RWPE1 (cell line): Measurements from ENCODE around the gene FREM1.

Experiments
- CTCF ChIA-PET: fragments of 350-600 bp; sonication (Branson Sonifier 250); formaldehyde crosslinking; extraction: SDS; loops from one replicate; lab custom pipeline; 2021; lab: Yijun Ruan, JAX
- POLR2A ChIA-PET: fragments of 400-600 bp; formaldehyde crosslinking; extraction: SDS; loops from one replicate; lab custom pipeline; 2020; ENCODE audit warnings: antibody characterized with exemption; ENCODE audit not compliant: low non-redundant PET; lab: Yijun Ruan, JAX
- DNase-seq: peaks from one replicate; pipeline ENCODE4 v3.0.0; 2012; ENCODE audit warnings: low spot score
- H3K27ac ChIP-seq: fragments of 450-650 bp; 2 replicates; pipeline ENCODE4 v1.5.1; 2017
- TF ChIP-seq, protein P1 (sequence below): fragments of 450-650 bp; conservative IDR thresholded peaks from 2 replicates; pipeline ENCODE4 v1.5.1; 2017; ENCODE audit warnings: low read depth, mild to moderate bottlenecking

Gene FREM1

DNA sequence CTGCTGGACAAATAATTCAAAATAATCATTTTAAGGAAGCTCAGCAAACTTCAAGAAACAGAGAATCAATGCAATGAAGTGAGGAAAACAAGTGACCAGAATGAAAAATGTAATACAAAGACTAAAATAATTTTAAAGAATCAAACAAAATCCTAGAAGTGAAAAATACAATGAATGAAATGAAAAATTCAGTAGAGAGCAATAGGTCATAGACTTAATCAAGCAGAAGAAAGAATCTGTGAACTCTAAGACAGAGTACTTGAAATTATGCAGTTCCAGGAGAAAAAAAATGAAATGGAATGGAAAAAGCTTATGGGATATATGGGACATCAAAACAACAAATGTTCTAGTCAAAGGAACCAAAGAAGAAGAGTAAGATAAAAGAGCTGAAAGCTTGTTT is 205.1 kb downstream of the FREM1 start:
- no peak for DNase-seq
- TF ChIP-seq, protein P1, sequence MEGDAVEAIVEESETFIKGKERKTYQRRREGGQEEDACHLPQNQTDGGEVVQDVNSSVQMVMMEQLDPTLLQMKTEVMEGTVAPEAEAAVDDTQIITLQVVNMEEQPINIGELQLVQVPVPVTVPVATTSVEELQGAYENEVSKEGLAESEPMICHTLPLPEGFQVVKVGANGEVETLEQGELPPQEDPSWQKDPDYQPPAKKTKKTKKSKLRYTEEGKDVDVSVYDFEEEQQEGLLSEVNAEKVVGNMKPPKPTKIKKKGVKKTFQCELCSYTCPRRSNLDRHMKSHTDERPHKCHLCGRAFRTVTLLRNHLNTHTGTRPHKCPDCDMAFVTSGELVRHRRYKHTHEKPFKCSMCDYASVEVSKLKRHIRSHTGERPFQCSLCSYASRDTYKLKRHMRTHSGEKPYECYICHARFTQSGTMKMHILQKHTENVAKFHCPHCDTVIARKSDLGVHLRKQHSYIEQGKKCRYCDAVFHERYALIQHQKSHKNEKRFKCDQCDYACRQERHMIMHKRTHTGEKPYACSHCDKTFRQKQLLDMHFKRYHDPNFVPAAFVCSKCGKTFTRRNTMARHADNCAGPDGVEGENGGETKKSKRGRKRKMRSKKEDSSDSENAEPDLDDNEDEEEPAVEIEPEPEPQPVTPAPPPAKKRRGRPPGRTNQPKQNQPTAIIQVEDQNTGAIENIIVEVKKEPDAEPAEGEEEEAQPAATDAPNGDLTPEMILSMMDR: no peak
- ChIA-PET POLR2A (no interaction called here), CTCF (interaction anchor here (0.6 kb wide), 1 partner anchor 1967 kb away, joined by 3 read pairs; no protein-coding TSS in a partner anchor)
- no peak overlapping the region for H3K27ac ChIP-seq

DNA sequence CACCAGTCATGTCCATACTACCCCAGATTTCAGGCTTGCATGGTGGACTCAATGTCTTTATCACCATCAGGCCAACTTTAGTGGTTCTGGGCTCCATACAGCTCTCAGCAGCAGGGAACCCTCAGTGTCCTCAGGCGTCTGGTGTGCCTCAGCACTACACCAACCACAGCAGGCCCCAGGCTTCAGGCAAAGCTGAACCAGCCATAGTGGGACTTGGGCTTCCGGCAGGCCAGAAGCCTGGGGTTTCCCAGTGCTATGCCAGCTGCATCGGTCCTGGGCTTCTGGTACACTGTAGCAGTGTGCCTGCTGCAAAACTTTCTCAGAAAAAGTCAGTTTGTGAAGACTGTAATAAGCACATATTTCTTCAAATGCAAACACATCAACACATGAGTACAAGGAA is 205.9 kb downstream of the FREM1 start:
- TF ChIP-seq, protein P1: no peak
- no peak overlapping the region for H3K27ac ChIP-seq
- no peak for DNase-seq
- POLR2A ChIA-PET: no interaction called here
- CTCF ChIA-PET: no interaction called here

DNA sequence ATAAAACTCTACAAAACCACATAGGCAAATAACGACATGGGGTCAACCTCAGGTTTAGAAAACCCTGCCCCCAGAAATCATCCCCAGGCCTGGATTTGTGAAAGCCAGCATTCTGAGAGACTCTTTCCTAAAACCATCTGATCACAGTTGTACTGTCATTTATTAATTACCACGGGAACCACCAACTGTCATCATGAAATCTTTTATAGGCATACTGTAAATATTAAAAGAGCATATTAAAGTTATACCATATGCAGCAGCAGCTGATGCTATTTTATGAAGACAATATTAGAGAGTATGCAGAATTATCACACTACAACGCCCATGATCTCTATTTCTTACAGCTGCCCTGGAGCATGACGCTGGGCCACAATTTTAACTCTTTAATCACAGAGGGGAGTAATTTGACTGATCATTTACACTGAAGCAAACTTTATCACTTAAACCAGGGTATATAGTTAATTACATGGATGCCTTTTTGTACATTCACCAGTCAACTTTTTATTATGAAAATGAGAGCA is 208.0 kb downstream of the FREM1 start:
- POLR2A ChIA-PET: no interaction called here
- no peak for DNase-seq
- H3K27ac ChIP-seq: no peak overlapping the region
- TF ChIP-seq, protein P1: no peak
- CTCF ChIA-PET: no interaction called here

- peak; percentile 20 for DNase-seq
- POLR2A ChIA-PET: interaction anchor here (0.6 kb wide), 1 partner anchor 66 kb away, joined by 3 read pairs; no protein-coding TSS in a partner anchor
- H3K27ac ChIP-seq: no peak within 1 kb of the TSS
- TF ChIP-seq, protein P1: no peak
- CTCF ChIA-PET: interaction anchor here (0.6 to 0.7 kb wide), 2 partner anchors 1659 to 1716 kb away, joined by 3 to 4 read pairs; no protein-coding TSS in a partner anchor
These were observed 216.9 kb downstream of the FREM1 start, which contains the start of gene ZDHHC21 for GRCh38 chr9:14693251-14693861. Gene ZDHHC21, minus strand, starts transcription at chr9:14693432. Its CDS starts 19,092 bp downstream, at chr9:14674340.

GRCh38 chr9:14692470-14693250 is 217.6 kb downstream of the FREM1 start:
- ChIA-PET CTCF (interaction anchor here (0.6 to 0.7 kb wide), 2 partner anchors 1658 to 1715 kb away, joined by 3 to 4 read pairs; no protein-coding TSS in a partner anchor), POLR2A (interaction anchor here (0.5 to 0.6 kb wide), 2 partner anchors 59 to 66 kb away, joined by 3 read pairs; no protein-coding TSS in a partner anchor)
- no peak overlapping the region for H3K27ac ChIP-seq
- peak; percentile 17 for DNase-seq
- TF ChIP-seq, protein P1: no peak
